Kidney (tissue), 14 donors: ENCODE data around the gene NCOA3. TPM values are rescaled to one million over a fixed set of nuclear protein-coding genes. Genes with fewer than 3 reads are reported as not detected.

Experiments used
- DNase-seq, 5 donors: peaks; one replicate each; pipeline ENCODE4 v3.0.0-alpha.2; 2013 to 2020
- FAIRE-seq: peaks from 2 replicates; lab custom pipeline; 2012; peaks lifted over from hg19 to GRCh38; lab: Jason Lieb, UNC
- H3K27ac ChIP-seq, 2 donors: one replicate each; pipeline ENCODE4 v1.7.0; 2013; ENCODE audit warnings: low read depth in 2 of 2, low read length in 2 of 2, inconsistent platforms in 1 of 2
- H3K27me3 ChIP-seq: one replicate; pipeline ENCODE4 v1.7.1; 2013; ENCODE audit warnings: low read length, inconsistent platforms; ENCODE audit not compliant: control insufficient read depth, insufficient read depth
- H3K36me3 ChIP-seq, 3 donors: one replicate each; pipeline versions ENCODE4 v1.7.0 to v1.7.1; 2013; ENCODE audit warnings: low read length in 3 of 3, control low read depth in 1 of 3, inconsistent platforms in 1 of 3; ENCODE audit not compliant: insufficient read depth in 3 of 3, control insufficient read depth in 2 of 3
- H3K4me1 ChIP-seq, 3 donors: one replicate each; pipeline versions ENCODE4 v1.7.0 to v1.7.1; 2013; ENCODE audit warnings: low read length in 3 of 3, inconsistent platforms in 1 of 3, low read depth in 1 of 3; ENCODE audit not compliant: control insufficient read depth in 2 of 3, insufficient read depth in 2 of 3
- H3K4me3 ChIP-seq, 3 donors: one replicate each; pipeline versions ENCODE4 v1.7.0 to v1.8.1; 2013; ENCODE audit warnings: low read length in 3 of 3, control low read depth in 1 of 3, inconsistent platforms in 1 of 3
- H3K9ac ChIP-seq, 3 donors: one replicate each; pipeline versions ENCODE4 v1.7.0 to v1.7.1; 2013; ENCODE audit warnings: low read length in 3 of 3, control low read depth in 1 of 3, inconsistent platforms in 1 of 3
- H3K9me3 ChIP-seq, 3 donors: one replicate each; pipeline versions ENCODE4 v1.7.0 to v1.7.1; 2013; ENCODE audit warnings: low read length in 3 of 3, control low read depth in 1 of 3, inconsistent platforms in 1 of 3; ENCODE audit not compliant: control insufficient read depth in 2 of 3, insufficient read depth in 1 of 3
- intact Hi-C: fragments of 100-400 bp; cut with DNase I; formaldehyde crosslinking; loops from one replicate; pipeline ENCODE4 v1.11.1; 2022
- polyA plus RNA-seq: library from polyadenylated mRNA; stranded (reverse); fragments of 350-450 nt; fragmentation: Illumina TruSeq; extraction: RNeasy Lipid Tissue Mini Kit (QIAGEN cat#74804); gene quantifications from one replicate; pipeline ENCODE4 v1.2.3, GENCODE V29; 2014; ENCODE audit warnings: low read depth, low replicate concordance; ENCODE audit not compliant: insufficient read depth
- total RNA-seq: library from RNA; stranded (reverse); fragmentation: NEBNext Ultra II Directional; extraction: Animal tissue kit (Norgen Biotek cat#: 25700); gene quantifications from one replicate; pipeline ENCODE4 v1.2.1, GENCODE V29; 2021
- TF ChIP-seq, protein P1 (sequence below): IDR thresholded peaks from 3 replicates; pipeline ENCODE4 v1.5.1; 2012; ENCODE audit warnings: mild to moderate bottlenecking, moderate library complexity, borderline replicate concordance; ENCODE audit not compliant: insufficient read depth; ENCODE audit errors: extremely low read depth
- donor health status: control.
- donor health status: control.
- donor health status: control.
- donor health status: control.
- donor health status: control.
- donor health status: DM: yes; HTN: yes; CAD: no.
- donor health status: Normal renal cell carcinoma (clear cell type).

The NCOA3 gene
- total and polyA plus RNA-seq, 2 donors from 2014 or later = 4.9 to 38.8 TPM

DNA sequence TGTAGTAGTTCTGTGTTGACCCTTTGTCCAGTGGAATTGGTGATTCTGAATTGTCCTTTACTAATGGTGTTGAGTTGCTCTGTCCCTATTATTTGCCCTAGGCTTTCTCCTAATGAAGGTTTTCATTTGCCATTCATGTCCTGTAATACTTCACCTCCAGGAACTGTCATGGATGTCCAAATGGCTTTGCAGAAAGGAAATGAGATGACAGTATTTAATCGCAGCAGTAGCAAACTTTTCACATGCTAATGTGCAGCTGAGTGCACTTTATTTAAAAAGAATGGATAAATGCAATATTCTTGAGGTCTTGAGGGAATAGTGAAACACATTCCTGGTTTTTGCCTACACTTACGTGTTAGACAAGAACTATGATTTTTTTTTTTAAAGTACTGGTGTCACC lies 152.2 kb downstream of the NCOA3 start:
- Histone ChIP-seq H3K4me1 (no peaks in the 10 kb centered on the region), H3K27me3 (no peaks in the 10 kb centered on the region), H3K9ac (no peak overlapping the region), H3K9me3 (no peaks in the 10 kb centered on the region), H3K27ac (no peak overlapping the region), H3K4me3 (no peak overlapping the region), H3K36me3 (peaks cover 10 to 41% (median 15%) of the 10 kb centered on the region in 3 donors)
- TF ChIP-seq, protein P1, sequence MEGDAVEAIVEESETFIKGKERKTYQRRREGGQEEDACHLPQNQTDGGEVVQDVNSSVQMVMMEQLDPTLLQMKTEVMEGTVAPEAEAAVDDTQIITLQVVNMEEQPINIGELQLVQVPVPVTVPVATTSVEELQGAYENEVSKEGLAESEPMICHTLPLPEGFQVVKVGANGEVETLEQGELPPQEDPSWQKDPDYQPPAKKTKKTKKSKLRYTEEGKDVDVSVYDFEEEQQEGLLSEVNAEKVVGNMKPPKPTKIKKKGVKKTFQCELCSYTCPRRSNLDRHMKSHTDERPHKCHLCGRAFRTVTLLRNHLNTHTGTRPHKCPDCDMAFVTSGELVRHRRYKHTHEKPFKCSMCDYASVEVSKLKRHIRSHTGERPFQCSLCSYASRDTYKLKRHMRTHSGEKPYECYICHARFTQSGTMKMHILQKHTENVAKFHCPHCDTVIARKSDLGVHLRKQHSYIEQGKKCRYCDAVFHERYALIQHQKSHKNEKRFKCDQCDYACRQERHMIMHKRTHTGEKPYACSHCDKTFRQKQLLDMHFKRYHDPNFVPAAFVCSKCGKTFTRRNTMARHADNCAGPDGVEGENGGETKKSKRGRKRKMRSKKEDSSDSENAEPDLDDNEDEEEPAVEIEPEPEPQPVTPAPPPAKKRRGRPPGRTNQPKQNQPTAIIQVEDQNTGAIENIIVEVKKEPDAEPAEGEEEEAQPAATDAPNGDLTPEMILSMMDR = no peak
- intact Hi-C loops = no loop called here
- no peak for FAIRE-seq
- DNase-seq = no peak

DNA sequence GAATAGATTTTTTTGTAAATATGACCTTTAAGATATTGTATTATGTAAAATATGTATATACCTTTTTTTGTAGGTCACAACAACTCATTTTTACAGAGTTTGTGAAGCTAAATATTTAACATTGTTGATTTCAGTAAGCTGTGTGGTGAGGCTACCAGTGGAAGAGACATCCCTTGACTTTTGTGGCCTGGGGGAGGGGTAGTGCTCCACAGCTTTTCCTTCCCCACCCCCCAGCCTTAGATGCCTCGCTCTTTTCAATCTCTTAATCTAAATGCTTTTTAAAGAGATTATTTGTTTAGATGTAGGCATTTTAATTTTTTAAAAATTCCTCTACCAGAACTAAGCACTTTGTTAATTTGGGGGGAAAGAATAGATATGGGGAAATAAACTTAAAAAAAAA lies 152.7 kb downstream of the NCOA3 start:
- Histone ChIP-seq H3K9ac (no peak overlapping the region), H3K4me3 (no peak overlapping the region), H3K27me3 (no peaks in the 10 kb centered on the region), H3K36me3 (peaks cover 10 to 41% (median 15%) of the 10 kb centered on the region in 3 donors), H3K9me3 (no peaks in the 10 kb centered on the region), H3K27ac (no peak overlapping the region), H3K4me1 (no peaks in the 10 kb centered on the region)
- no peak for DNase-seq
- no peak for FAIRE-seq
- TF ChIP-seq, protein P1 = no peak
- intact Hi-C loops = no loop called here

DNA sequence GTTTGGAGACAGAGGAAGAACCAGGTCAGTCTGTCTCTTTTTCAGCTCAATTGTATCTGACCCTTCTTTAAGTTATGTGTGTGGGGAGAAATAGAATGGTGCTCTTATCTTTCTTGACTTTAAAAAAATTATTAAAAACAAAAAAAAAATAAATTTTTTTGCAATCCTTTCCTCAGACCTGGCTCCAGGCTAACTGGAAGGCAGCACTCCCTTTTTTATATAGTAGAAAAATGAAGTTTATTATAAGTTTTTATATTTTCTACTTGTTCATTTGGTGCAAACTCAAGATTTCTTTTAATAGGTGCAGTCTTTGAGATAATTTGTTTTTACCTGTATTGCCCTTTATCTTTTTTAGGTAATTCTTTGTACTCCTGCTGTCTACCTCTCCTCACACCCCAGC lies 153.9 kb downstream of the NCOA3 start:
- Histone ChIP-seq H3K36me3 (peaks cover 10 to 41% (median 15%) of the 10 kb centered on the region in 3 donors), H3K9ac (no peak overlapping the region), H3K4me3 (no peak overlapping the region), H3K27ac (no peak overlapping the region), H3K27me3 (no peaks in the 10 kb centered on the region), H3K4me1 (no peaks in the 10 kb centered on the region), H3K9me3 (no peaks in the 10 kb centered on the region)
- intact Hi-C loops = no loop called here
- no peak for DNase-seq
- TF ChIP-seq, protein P1 = no peak
- no peak for FAIRE-seq

DNA sequence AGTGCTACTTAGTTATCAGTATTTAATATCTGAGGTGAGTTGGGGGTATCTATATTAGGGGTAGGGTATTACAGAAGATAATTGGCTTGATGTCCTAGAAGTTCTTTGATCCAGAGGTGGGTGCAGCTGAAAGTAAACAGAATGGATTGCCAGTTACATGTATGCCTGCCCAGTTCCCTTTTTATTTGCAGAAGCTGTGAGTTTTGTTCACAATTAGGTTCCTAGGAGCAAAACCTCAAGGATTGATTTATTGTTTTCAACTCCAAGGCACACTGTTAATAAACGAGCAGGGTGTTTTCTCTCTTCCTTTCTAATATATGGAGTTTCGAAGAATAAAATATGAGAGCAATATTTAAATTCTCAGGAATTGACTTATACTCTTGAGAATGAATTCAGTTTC lies 154.6 kb downstream of the NCOA3 start:
- no peak for FAIRE-seq
- Histone ChIP-seq H3K27me3 (no peaks in the 10 kb centered on the region), H3K9me3 (no peaks in the 10 kb centered on the region), H3K27ac (no peak overlapping the region), H3K9ac (no peak overlapping the region), H3K4me3 (no peak overlapping the region), H3K36me3 (peaks cover 8 to 45% (median 15%) of the 10 kb centered on the region in 3 donors), H3K4me1 (no peaks in the 10 kb centered on the region)
- intact Hi-C loops = no loop called here
- TF ChIP-seq, protein P1 = no peak
- DNase-seq = no peak
